Measurements from ENCODE around the gene APBB2. TPM values are rescaled to one million over a fixed set of nuclear protein-coding genes. Genes with fewer than 3 reads are reported as not detected.

Gene APBB2
- total and polyA plus RNA-seq, 10 of the 15 experiments (the other 5 are each of a cell fraction or from before 2014, with no cell fraction given): 2.7 to 24.6 (median 19.0) TPM

GRCh38 chr4:40931841-40932240 is 282.5 kb downstream of the APBB2 start:
- no peak overlapping the region for H3K4me2 ChIP-seq (ENCODE audit: control insufficient read depth, insufficient read depth)
- ChIA-PET RAD21 (ENCODE audit: unreplicated experiment) (interaction anchor here (1.0 kb wide), 1 partner anchor 281 kb away, joined by 4 read pairs; no protein-coding TSS in a partner anchor), POLR2A (no interaction called here), CTCF (interaction anchor here (0.9 to 1.4 kb wide), 3 partner anchors 9 to 282 kb away, joined by 3 read pairs; partner anchors contain the start of gene APBB2), SMC1A (ENCODE audit: uncharacterized antibody, unreplicated experiment) (interaction anchor here (0.8 to 1.2 kb wide), 3 partner anchors 10 to 284 kb away, joined by 3 to 4 read pairs (median 4); no protein-coding TSS in a partner anchor)
- DNase-seq (ENCODE audit: low read depth, low spot score) (no peak), ATAC-seq (no peak), FAIRE-seq (no peak)
- 61% methylated on average over 3 of the region's 3 CpGs for WGBS (ENCODE audit: insufficient coverage, insufficient replicate concordance, low lambda C conversion rate, missing lambda C conversion rate)
- no TSS peak for BruUV-seq (replicated peaks)
- intact Hi-C loops (cut with micrococcal nuclease; ENCODE audit: unreplicated experiment): loop anchor here (10.0 kb wide), 1 partner anchor 733 kb away; no protein-coding TSS in a partner anchor
- H3K9me3 ChIP-seq (replicated peaks; ENCODE audit: control insufficient read depth, insufficient read depth, low read length): no peaks in the 10 kb centered on the region
- no peak overlapping the region for H3K9ac ChIP-seq (ENCODE audit: control insufficient read depth, insufficient read depth, low read length)
- no peak overlapping the region for H3K4me3 ChIP-seq
- in situ Hi-C loops (cut with MboI): no loop called here
- no peaks in the 10 kb centered on the region; a peak in 2 of 4 replicates for H3K36me3 ChIP-seq (ENCODE audit: control insufficient read depth in 2 of 2, insufficient read depth in 2 of 2, low read length in 1 of 2)
- H3K79me2 ChIP-seq (ENCODE audit: control insufficient read depth, insufficient read depth, low read length): no peaks in the 10 kb centered on the region
- no peak overlapping the region for H3K27ac ChIP-seq (ENCODE audit: control insufficient read depth, insufficient read depth)
- no peaks in the 10 kb centered on the region for H4K20me1 ChIP-seq (ENCODE audit: control insufficient read depth, insufficient read depth)
- TF ChIP-seq RAD51 (IDR thresholded peaks at IDR 0.05) (no peak), ZBTB40 (IDR thresholded peaks at IDR 0.05; ENCODE audit: borderline replicate concordance) (no peak), POLR2AphosphoS2 (IDR thresholded peaks at IDR 0.05; ENCODE audit: low read depth, low read length) (no peak), ZBTB11 (CRISPR knock-in tag; IDR thresholded peaks at IDR 0.05) (no peak), TBL1XR1 (IDR thresholded peaks at IDR 0.05; ENCODE audit: low read depth, low read length) (no peak), KAT2A (conservative IDR thresholded peaks at IDR 0.05; ENCODE audit: control insufficient read depth, low read depth, low read length) (no peak), ATF3 (IDR thresholded peaks at IDR 0.05; ENCODE audit: borderline replicate concordance, extremely low read depth, low read depth, low read length) (no peak)
- H2AFZ ChIP-seq (ENCODE audit: control insufficient read depth, low read depth, low read length): no peak overlapping the region
- H3K4me1 ChIP-seq (ENCODE audit: control insufficient read depth, insufficient read depth, low read length): no peaks in the 10 kb centered on the region
- no peaks in the 10 kb centered on the region for H3K27me3 ChIP-seq (replicated peaks in 1 of 2; ENCODE audit: control insufficient read depth in 2 of 2, insufficient read depth in 2 of 2, low read length in 1 of 2)
